ENCODE data around the gene ZSWIM1.

Gene ZSWIM1

DNA sequence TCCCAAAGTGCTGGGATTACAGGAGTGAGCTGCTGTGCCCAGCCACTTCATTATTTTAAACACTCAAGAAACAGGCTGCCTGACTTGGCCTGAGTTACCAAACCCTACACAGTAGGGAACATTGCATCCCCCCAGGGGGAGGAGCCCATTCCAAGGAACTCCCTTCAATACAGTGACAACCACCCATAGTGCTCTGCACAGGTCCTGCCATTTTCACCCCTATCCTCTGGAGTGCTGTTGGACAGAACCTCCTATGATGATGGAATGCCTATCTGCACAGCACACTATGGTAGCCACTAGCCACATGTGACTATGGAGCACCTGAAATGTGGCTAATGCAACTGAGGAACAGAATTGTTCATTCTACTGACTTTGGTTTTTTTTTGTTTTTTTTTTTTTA is 35.6 kb upstream of the ZSWIM1 start:
- H2AFZ ChIP-seq (ENCODE audit: low read depth, low read length), result no peak overlapping the region
- H3K9ac ChIP-seq (ENCODE audit: low read depth, low read length), result no peak overlapping the region
- ATAC-seq (ENCODE audit: insufficient read depth, low read depth), result no peak
- no peak overlapping the region for H3K4me2 ChIP-seq (ENCODE audit: insufficient read depth, low read length)
- peaks cover 5% of the 10 kb centered on the region; the same call in 1 of the 2 replicates for H4K20me1 ChIP-seq (ENCODE audit: insufficient read depth, low read length)
- H3K9me3 ChIP-seq (ENCODE audit: insufficient read depth, low read length, severe bottlenecking), result no peaks in the 10 kb centered on the region
- no peaks in the 10 kb centered on the region for H3K79me2 ChIP-seq (ENCODE audit: insufficient read depth, low read length)
- H3K4me3 ChIP-seq (ENCODE audit: low read depth in 1 of 2, low read length in 2 of 2), result no peak overlapping the region
- no peak for TF ChIP-seq EZH2 (IDR thresholded peaks at IDR 0.05; ENCODE audit: borderline replicate concordance, low read depth, low read length, severe bottlenecking)
- TF ChIP-seq, protein P1, sequence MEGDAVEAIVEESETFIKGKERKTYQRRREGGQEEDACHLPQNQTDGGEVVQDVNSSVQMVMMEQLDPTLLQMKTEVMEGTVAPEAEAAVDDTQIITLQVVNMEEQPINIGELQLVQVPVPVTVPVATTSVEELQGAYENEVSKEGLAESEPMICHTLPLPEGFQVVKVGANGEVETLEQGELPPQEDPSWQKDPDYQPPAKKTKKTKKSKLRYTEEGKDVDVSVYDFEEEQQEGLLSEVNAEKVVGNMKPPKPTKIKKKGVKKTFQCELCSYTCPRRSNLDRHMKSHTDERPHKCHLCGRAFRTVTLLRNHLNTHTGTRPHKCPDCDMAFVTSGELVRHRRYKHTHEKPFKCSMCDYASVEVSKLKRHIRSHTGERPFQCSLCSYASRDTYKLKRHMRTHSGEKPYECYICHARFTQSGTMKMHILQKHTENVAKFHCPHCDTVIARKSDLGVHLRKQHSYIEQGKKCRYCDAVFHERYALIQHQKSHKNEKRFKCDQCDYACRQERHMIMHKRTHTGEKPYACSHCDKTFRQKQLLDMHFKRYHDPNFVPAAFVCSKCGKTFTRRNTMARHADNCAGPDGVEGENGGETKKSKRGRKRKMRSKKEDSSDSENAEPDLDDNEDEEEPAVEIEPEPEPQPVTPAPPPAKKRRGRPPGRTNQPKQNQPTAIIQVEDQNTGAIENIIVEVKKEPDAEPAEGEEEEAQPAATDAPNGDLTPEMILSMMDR (IDR thresholded peaks at IDR 0.05; ENCODE audit: borderline replicate concordance, extremely low read depth, low read length, poor library complexity, severe bottlenecking), result no peak
- DNase-seq, result no peak
- H3K27me3 ChIP-seq (ENCODE audit: insufficient read depth, low read length, poor library complexity), result no peaks in the 10 kb centered on the region
- H3K27ac ChIP-seq (ENCODE audit: low read length), result no peak overlapping the region
- H3K4me1 ChIP-seq (ENCODE audit: insufficient read depth, low read length), result no peaks in the 10 kb centered on the region
- H3K36me3 ChIP-seq (ENCODE audit: insufficient read depth, low read length), result peaks cover 73% of the 10 kb centered on the region

DNA sequence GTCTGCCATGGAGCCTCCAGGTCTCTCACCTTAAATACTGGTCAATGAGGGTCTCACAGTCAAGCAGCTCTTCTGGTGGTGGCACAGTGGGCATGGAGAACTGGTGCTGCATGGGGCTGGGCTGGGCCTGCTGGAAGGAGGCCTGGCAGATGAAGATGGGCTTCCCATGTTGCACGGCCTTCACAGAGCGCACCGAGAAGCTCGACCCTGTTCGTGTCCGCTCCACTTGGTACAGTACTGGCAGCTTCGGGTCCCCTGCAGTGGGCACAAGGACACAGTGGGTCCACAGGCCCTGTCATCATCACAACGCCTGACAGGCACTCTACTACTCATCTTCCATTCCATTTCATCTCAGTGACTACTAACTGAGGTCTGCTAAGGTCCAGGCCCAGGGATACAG is 32.6 kb upstream of the ZSWIM1 start:
- Histone ChIP-seq H3K36me3 (ENCODE audit: insufficient read depth, low read length) (peaks cover 57% of the 10 kb centered on the region), H3K4me1 (ENCODE audit: insufficient read depth, low read length) (no peaks in the 10 kb centered on the region)

DNA sequence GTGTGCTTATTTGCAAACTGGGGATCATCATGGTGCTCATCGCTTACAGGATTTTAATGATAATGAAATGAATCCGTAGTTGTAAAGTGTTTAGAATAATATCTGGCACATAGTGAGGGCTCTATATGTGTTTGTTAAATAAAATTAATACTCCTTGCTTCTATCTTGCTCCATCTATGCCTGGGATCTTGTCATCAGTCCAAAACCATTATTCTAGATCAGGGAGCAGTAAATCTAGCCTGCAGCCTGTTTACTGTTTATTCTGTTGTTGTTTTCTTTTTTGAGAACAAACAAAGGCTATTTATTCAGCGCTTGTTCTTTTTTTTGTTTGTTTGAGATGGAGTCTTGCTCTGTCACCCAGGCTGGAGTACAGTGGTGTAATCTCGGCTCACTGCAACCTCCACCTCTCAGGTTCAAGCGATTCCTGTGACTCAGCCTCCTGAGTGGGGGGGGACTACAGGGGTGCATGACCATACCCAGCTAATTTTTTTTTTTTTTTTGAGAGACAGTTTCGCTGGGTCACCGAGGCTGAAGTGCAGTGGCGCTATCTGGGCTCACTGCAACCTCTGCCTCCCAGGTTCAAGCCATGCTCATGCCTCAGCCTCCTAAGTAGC is 32.0 kb upstream of the ZSWIM1 start:
- DNase-seq, result no peak
- Histone ChIP-seq H2AFZ (ENCODE audit: low read depth, low read length) (no peak overlapping the region), H3K4me2 (ENCODE audit: insufficient read depth, low read length) (no peak overlapping the region), H3K36me3 (ENCODE audit: insufficient read depth, low read length) (peaks cover 54% of the 10 kb centered on the region), H3K4me3 (ENCODE audit: low read depth in 1 of 2, low read length in 2 of 2) (no peak overlapping the region), H3K27ac (ENCODE audit: low read length) (no peak overlapping the region), H3K9ac (ENCODE audit: low read depth, low read length) (no peak overlapping the region), H3K27me3 (ENCODE audit: insufficient read depth, low read length, poor library complexity) (no peaks in the 10 kb centered on the region), H3K9me3 (ENCODE audit: insufficient read depth, low read length, severe bottlenecking) (no peaks in the 10 kb centered on the region), H4K20me1 (ENCODE audit: insufficient read depth, low read length) (peaks cover 3% of the 10 kb centered on the region; the same call in 1 of the 2 replicates), H3K79me2 (ENCODE audit: insufficient read depth, low read length) (no peaks in the 10 kb centered on the region), H3K4me1 (ENCODE audit: insufficient read depth, low read length) (0 out of 2 replicates have a peak, but pooled peaks cover 2% of the 10 kb centered on the region)
- no peak for TF ChIP-seq EZH2 (IDR thresholded peaks at IDR 0.05; ENCODE audit: borderline replicate concordance, low read depth, low read length, severe bottlenecking)
- TF ChIP-seq, protein P1 (IDR thresholded peaks at IDR 0.05; ENCODE audit: borderline replicate concordance, extremely low read depth, low read length, poor library complexity, severe bottlenecking), result no peak
- ATAC-seq (ENCODE audit: insufficient read depth, low read depth), result no peak

More for the DNA sequence above, 32.6 kb upstream of the ZSWIM1 start:
- no peak overlapping the region for H3K27ac ChIP-seq (ENCODE audit: low read length)
- no peak overlapping the region for H3K4me3 ChIP-seq (ENCODE audit: low read depth in 1 of 2, low read length in 2 of 2)
- no peak for TF ChIP-seq EZH2 (IDR thresholded peaks at IDR 0.05; ENCODE audit: borderline replicate concordance, low read depth, low read length, severe bottlenecking)
- TF ChIP-seq, protein P1 (IDR thresholded peaks at IDR 0.05; ENCODE audit: borderline replicate concordance, extremely low read depth, low read length, poor library complexity, severe bottlenecking), result no peak
- no peak for ATAC-seq (ENCODE audit: insufficient read depth, low read depth)
- no peak overlapping the region for H2AFZ ChIP-seq (ENCODE audit: low read depth, low read length)
- DNase-seq, result no peak
- H4K20me1 ChIP-seq (ENCODE audit: insufficient read depth, low read length), result peaks cover 3% of the 10 kb centered on the region; the same call in 1 of the 2 replicates
- no peaks in the 10 kb centered on the region for H3K79me2 ChIP-seq (ENCODE audit: insufficient read depth, low read length)
- no peaks in the 10 kb centered on the region for H3K27me3 ChIP-seq (ENCODE audit: insufficient read depth, low read length, poor library complexity)
- H3K4me2 ChIP-seq (ENCODE audit: insufficient read depth, low read length), result no peak overlapping the region
- no peak overlapping the region for H3K9ac ChIP-seq (ENCODE audit: low read depth, low read length)
- H3K9me3 ChIP-seq (ENCODE audit: insufficient read depth, low read length, severe bottlenecking), result no peaks in the 10 kb centered on the region
